Hematopoietic multipotent progenitor cell treated with erythropoietin and hydrocortisone succinate and interleukin-3 and kit ligand, for 8 days (in vitro differentiated cells): Measurements from ENCODE around the gene HES5.

Experiments
- DNase-seq: peaks from one replicate; pipeline ENCODE4 v3.0.0-alpha.2; 2015

Gene HES5

DNA sequence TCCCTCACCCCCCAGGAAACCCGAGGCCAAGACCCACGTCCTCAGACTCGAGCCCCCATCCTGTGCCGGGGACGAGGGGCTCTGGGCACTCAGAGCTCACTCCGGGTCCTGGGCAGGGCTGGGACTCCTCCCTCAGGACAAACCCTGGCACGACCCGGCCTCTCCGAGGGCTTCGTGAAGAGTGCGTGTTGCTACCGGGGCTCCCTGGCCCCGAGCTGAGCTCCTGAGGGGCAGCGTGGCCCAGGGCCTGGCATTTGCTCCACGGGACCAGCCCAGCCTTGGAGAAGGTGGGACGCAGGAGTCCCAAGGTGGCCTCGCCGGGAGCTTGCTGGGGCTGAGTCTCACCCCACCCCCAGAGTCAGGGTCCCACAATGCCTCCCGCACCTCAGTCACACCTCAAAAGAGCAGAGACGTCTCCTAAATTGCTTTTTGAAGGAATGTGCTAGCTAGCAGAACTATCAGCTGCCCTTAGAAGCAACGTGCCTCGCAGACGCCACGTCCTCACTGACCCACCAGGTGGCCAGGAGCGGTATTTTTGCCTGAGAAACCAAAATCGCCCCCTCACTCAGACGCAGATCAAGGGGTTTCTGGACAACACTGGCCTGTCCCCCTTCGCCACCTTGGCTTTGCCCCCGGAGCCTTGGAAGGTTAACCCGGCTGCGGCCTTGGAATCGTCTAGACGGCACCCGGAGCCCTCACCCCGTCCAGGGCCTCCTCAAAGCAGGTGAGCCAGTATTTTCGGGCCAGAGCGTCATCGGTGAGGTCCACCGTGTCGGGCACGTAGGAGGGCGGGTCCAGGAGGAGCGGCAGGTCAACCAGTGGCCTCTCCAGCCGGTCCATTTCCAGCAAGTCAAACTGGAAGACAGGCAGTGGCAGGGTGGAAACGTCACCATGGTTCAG, 14.9 kb downstream of the HES5 start:
- no peak for DNase-seq

DNA sequence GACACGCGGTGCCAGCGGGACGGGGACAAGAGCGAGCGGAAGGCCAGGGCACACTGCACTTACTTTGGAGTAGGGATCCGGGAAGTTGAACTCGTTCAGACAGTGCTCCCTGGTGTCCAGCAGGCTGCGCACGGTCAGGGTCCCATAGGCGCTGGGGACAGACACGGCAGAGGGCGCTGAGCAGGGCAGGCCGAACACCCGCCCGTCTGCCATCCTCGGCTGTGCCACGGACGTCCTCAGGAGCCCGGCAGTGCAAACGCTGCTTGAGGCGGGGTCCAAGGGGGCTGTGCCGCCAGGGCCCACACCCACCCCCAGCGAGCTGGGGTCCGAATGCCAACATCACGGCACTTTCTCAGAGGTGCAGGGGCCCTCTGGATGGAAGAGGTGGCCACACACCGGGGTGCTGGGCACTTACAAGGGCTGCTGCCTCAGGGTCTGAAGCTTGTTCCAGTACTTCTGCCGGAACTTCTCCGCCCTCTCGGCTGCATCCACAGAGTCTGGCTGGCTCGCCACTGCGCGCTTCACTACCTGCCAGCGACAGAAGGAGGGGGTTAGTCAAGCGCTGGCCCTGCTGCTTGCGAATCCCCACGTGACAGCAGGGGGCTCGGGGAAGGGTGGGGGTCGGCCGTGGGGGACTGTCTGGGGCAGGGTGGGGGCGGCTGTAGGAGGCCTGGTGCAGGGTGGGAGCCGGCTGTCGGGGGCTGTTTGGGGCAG, 16.0 kb downstream of the HES5 start:
- no peak for DNase-seq

DNA sequence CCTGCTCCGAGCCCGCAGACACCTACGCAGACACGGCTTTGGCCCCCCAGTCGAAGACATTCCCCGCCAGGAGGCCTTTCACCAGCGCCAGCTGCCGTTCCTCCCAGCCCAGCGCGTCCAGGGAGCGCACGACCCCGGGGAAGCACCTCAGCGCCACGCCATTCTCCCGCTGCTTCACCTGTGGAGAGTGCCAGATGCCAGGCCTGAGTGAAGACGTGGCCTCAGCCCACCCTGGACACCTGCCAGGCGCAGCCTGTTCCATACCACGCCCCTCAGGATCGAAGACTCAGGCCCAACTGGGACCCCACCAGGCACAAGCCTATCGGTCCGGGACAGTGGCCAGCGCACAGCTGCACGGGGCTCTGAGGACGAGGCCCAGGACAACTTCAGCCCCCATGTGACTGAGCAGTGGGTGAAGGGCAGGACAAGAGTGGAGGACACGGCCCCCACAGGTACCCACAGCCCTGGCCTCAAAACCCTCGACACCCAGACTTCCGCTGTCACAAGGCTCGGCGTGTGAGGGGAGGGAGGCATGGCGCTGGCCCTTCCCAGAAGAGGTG, 17.1 kb downstream of the HES5 start:
- DNase-seq: no peak

DNA sequence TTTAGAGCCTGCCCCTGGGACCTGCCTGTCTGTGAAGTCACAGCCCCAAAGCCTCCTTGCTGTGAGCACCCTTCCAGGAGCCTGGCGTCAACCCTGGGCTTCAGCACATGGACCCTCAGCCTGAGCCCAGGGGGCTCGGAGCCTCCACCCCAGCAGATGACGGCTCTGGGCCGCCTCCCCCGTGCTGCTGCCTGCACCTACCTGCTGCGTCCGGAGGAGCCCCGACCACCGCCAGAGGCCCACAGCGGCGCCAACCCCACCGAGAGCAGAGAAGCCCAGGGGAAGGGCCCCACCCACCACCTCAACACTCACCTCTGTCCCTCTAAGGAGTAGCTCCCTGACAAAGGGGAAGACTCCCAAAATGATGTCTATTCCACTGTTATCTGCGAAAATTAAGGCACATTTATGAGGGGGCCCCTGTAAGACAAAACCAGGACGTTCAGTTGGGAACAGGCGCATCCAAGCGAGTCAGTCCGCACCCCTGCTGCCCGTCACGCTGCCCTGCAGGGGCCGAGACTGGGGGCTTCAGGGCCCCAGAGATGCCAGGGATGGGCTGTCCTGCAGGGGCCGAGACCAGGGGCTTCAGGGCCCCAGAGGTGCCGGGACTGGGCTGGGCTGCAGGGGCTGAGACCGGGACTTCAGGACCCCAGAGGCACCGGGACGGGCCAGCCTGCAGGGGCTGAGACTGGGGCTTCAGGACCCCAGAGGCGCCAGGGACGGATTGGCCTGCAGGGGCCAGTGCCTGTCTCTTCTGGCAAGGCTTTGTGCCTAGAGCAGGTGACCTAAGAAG, 19.5 kb downstream of the HES5 start:
- DNase-seq: no peak

DNA sequence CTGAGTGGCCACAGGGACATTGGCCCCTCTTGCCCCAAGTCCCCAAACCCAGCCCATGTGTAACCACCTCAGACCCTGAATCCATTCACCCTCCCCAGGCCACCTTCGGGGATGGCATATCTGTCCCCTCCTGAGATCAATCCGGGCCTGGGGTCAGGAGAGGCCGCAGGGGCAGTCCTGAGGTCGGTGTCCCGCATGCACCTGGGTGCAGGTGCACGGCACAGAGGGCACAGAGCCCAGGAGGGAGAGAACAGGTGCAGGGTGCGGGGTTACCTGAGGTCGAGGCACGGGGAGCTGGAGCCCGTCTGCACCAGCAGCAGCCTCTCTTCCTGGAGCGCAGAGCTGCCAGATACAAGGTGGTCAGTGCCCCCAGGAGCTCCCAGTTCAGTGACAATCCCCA, 20.5 kb downstream of the HES5 start:
- DNase-seq: no peak

DNA sequence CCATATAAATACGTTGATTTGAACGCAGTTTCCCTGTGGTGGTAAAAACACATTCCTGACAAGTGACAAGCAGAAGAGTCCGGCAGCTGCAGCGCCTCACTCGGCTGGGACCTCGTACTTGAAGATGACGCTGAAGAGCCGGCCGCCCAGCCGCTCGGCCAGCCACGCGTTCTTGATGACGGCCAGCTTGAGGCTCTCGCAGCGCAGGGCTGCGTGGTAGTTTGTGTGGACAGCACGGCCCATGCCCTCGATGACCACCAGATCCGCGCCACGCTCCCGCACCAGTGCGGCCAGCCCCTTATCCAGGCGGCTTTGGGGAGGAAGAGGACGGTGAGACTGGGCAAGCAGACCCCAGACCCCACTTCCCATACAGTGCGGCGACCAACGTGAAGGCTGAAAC, 21.3 kb downstream of the HES5 start:
- no peak for DNase-seq

DNA sequence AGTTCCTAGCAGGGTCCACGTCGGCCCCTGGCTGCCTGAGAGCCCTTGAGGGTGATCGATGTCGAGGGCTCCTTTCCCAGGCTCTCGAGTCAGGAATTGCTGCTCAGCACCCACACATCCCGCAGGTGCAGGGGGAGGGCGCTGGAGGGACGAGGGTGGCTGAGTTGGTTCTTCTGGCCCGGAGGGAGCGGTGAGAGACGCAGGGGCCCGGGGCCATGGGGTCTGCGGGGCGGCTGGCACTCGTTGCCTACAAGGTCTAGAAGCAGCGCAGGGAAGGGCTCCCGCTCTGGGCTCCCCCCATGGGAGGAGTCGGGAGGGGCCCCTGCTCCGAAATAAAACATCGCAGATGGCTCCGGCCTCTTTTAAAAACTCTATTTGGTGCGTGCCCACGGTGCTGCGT, 21.9 kb downstream of the HES5 start:
- DNase-seq: no peak

DNA sequence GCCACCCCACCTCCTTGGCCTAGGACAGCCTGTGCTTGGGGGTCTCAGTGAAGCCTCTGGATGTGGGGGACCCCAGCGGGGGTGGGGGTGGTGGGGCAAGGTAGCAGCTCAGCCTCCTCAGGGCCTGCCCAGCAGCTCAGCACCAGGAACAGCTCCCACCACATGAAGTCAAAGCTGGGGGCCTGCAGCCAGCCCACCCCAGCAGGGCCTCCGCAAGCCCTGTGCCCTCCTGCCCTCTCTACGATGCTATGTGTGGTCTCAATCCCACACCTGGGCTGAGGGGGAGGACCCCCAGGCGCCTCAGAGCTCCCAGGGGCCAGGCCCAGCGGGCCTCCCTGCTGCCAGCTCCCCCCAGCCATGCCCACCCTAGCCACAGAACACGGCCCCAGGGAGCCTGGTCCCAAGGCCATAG, 22.3 kb downstream of the HES5 start:
- DNase-seq: no peak

DNA sequence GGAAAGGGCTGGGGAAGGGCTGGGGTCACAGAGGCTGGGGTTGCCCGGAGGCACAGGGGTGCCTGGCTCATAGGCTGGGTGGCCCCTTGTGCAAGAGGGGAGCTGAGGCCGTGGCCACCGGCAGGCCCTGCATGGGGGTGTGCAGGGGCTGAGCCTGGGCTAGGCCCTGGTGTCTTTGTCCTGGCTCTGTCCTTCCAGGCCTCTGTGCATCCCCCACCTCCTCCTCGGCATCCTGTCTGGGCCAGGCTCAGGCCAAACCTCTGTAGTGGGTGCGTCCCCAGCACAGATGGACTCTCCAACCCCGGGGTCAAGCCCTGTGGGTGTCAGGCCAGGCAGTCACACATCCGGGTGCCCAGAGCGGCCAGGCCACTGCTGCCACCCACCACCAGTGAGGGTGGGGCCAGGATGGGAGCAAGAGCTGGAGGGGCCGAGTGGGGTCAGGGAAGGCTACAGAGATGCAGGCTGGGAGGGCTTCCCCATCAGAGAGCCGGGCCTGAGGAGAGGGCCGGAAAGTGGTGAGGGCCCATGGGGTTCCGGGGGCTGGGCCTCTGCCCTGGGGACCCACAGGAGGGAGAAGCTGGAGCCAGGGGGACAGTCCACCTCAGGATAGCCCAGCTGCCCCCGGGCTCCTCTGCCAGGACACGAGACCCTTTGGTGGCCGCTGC, 23.0 kb downstream of the HES5 start:
- DNase-seq: no peak

DNA sequence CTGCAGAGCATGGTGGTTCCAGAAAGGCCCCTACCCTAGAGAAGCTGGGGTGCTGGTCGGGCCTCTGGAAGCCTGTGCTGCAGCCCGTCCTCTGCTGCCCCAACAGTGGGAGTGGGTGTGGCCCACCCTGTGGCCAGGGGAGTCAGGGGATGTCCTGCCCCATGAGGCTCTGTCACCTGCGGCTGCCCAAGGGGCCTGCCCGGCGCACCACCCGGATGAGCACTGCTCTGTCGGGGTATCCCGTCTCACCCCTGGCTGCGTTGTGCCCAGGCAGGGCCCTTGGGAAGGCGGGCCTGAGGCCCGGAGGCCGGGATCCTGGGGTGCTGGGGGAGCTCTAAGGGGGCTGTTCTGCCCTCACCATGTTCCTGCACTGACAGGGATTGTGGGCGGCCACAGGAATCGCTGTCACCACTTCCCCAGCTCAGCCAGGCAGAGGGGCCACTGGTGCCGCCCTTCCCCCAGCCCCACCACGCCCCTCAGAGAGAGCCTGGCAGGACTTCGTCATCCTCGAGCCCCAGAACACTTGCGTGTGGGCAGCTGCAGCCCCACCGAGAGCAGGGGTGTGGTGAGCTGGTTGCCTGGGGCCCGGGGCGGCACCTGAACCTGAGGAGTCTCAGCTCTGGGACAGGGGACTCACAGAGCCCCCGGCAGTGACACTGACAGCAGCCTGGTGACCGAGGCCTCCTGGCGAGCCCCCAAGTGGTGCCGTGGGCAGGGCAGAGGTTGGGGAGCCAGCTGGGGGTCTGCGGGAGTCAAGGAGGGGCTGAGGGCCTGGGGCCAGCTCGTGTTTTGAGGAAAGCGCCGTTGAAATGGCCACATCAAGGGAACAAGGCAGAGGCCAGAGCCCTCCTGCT, 23.8 kb downstream of the HES5 start:
- DNase-seq: no peak

DNA sequence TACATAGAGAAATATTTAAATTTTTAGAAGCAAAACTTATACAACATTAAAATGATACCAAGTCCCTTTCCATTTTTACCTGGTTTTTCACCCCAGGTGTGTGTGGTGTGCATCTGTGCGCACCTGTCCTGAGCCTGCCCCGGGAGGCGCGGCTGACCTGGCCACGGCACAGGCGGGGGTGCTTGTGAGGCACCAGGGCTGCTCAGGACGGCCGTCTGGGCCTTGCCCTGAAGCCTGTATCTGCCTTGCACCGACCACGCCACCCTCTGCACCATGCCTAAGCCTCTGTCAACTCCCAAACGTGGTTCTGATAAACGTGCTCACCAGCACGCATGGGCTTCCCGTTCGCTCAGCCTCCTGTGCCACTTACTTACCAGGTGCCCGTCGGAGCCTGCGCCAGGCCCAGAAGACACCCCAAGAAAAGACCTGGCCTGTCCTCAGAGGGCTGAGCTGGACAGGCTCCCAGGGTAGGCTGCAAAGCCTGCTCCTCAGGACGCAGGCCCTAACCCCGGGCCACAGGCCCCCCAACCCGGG, 24.5 kb downstream of the HES5 start:
- DNase-seq: no peak

DNA sequence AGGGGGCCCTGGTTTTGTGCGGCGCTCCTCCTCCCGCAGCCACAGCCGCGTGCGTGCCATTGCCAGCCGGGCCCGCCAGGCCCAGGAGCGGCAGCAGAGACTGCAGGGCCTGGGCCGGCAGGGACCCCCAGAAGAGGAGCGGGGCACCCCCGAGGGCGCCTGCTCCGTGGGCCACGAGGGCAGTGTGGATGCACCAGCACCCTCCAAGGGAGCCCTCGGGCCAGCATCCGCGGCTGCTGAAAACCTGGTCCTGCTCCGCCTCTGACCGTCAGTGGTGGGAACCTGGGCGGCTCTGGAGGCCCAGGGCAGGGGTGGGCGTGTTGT, 25.2 kb downstream of the HES5 start:
- no peak for DNase-seq

DNA sequence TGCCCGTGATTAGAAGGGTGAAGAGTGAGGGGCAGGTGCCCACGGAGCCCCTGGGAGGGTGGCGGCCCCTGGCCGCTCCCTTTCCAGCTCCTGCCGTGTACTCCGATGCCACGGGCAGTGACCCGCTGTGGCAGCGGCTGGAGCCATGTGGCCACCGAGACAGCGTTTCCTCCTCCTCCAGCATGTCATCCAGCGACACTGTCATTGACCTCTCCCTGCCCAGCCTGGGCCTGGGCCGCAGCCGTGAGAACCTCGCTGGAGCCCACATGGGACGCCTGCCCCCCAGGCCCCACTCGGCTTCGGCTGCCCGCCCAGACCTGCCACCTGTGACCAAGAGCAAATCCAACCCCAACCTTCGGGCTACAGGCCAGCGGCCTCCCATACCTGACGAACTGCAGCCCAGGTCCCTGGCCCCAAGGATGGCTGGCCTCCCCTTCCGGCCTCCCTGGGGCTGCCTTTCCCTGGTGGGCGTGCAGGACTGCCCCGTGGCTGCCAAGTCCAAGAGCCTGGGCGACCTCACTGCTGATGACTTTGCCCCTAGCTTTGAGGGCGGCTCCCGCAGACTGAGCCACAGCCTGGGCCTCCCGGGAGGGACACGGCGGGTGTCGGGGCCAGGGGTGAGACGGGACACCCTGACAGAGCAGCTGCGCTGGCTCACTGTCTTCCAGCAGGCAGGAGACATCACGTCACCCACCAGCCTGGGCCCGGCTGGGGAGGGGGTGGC, 25.7 kb downstream of the HES5 start:
- no peak for DNase-seq

DNA sequence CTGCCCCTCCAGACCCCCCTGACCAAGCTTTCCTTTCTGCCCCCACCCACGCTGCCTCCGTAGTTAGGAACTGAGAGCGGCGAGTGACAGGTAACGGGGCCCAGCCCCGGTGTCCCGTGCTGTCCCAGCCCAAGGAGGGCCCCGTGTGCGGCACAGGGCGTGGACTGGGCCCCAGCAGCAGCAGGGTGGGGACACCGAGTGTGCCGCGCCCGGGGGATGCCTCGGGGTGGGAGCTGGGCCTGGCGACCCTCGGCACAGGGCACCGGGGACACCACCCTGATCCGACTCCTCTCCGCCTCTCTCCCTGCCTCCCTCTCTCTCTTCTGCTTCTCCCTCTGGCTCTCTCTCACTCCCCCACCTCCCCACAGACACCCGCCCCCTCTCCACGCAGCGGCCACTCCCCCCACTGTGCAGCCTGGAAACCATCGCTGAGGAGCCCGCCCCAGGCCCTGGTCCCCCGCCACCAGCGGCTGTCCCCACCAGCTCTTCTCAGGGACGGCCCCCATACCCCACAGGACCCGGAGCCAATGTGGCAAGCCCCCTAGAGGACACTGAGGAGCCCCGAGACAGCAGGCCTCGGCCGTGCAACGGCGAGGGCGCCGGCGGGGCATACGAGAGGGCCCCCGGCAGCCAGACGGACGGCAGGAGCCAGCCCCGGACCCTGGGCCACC, 26.4 kb downstream of the HES5 start:
- no peak for DNase-seq

DNA sequence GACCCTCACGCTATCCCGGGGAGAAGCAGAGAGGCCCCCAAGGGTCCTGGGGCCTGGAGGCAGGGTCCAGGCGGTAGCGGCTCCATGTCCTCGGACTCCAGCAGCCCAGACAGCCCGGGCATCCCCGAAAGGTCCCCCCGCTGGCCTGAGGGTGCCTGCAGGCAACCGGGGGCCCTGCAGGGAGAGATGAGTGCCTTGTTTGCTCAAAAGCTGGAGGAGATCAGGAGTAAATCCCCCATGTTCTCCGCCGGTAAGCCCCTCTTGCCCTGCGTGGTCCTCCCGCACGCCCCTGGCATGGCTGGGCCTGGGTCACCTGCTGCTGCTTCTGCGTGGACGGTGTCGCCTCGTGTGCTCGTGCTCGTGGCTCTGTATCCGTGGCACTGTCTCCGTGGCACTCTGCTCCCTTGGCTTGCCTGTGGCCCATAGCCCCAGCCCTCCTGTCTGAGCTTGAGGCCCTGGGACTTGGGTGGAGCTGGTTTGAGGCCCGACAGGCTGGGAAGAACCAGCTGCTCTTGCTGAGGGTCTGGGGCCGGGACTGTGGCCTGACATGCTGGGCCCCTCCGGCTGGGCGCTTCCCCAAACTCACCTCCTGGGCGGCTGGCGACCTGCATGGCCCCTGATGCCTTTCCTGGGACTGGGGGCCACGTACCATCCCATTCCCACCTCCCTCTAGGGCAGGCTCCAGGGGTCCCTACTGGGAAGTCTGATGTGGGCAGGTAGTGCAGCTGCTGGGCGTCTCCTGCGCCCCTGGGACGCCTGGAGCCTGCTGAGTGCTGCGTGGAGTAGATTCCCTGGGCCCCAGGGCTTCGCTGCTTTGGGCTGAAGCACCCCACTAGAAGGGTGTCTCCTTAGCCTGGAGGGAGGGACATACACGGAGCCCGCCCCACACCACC, 27.2 kb downstream of the HES5 start:
- DNase-seq: no peak

DNA sequence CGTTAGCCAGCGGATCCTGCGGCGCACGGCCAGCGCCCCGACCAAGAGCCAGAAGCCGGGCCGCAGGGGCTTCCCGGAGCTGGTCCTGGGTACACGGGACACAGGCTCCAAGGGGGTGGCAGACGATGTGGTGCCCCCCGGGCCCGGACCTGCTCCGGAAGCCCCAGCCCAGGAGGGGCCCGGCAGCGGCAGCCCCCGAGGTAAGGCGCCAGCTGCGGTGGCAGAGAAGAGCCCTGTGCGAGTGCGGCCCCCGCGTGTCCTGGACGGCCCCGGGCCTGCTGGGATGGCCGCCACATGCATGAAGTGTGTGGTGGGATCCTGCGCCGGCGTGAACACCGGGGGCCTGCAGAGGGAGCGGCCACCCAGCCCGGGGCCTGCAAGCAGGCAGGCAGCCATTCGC, 27.9 kb downstream of the HES5 start:
- DNase-seq: no peak

DNA sequence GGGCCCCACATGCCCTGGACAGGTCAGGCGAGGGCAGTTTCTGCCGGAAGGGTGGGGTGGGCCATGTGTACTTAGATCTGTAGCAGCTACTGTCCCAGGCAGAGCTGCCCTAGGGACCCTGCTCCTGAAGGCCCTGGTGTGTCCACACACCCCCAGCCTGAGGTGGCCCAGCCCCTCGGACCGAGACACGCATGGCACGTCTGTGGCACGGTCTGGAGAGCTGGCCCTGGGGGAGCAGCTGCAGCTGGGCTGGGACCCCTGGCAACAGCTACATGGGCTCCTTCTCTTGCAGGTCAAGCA, 28.3 kb downstream of the HES5 start:
- no peak for DNase-seq

DNA sequence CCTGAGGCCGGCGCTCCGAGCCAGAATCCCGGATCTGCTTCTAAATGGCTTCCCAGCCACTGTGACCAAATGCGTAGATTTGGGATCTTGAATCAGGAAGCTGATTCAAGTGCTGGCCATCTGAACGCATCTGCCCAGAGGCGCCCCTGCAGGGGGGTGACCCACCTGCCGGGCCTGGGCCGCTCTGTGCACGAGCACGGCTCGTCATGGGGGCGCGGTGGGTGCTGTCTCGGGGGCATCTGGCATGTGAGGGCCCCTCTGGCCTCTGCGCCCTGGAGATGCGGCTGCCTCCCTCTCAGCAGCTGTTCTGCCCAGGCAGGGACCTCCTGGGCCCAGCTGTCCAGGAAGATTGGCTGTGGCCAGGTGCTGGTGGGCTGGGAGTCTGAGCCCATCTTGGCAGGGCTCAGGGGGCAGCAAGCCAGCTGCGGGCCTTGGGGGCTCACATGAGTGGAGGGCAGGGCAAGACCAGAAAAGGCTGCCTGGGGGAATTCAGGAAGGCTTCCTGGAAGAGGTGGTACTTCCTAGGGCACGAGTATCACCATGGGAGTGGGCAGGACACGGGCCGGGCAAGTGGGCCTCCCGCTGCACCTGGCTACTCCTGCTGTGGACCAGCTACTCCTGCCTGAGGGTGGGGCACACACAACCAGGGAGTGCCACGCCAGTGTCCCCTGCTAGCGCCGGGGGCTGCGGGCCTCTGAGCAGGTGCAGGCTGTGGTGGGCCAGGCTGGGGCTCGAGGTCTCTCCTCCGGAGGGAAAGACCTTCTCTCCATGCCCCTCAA, 28.8 kb downstream of the HES5 start:
- no peak for DNase-seq
